Right lobe of liver (tissue), 6 donors: ENCODE results near the gene HHIPL2. TPM values are rescaled to one million over a fixed set of nuclear protein-coding genes. Genes with fewer than 3 reads are reported as not detected.
"Not testable (repeated sequence)": the region's sequence is repeated elsewhere in the genome, so short reads cannot be mapped to it uniquely, and the experiment has no call there.

ENCODE experiments used
- ATAC-seq, 4 donors: fragments of 200-7000 bp; cut with Tn5 transposase; one replicate each; pipeline ENCODE4 v1.9.1; 2020; ENCODE audit warnings: mild to moderate bottlenecking in 4 of 4, moderate library complexity in 4 of 4
- DNase-seq, 3 donors: peaks; one replicate each; pipeline ENCODE4 v3.0.0-alpha.2; 2020
- H3K27ac ChIP-seq, 3 donors: fragments of 200-600 bp; one replicate each; pipeline ENCODE4 v1.8.0; 2022
- H3K27me3 ChIP-seq, 2 donors: fragments of 200-600 bp; one replicate each; pipeline ENCODE4 v1.8.0; 2022
- H3K36me3 ChIP-seq, 4 donors: fragments of 200-600 bp; sonication (generic) in 1 of 4; one replicate each; pipeline versions ENCODE4 v1.5.1 to v1.8.0; 2017 to 2022; ENCODE audit warnings: control low read depth in 1 of 4
- H3K4me1 ChIP-seq, 4 donors: fragments of 200-600 bp; sonication (generic) in 1 of 4; one replicate each; pipeline versions ENCODE4 v1.5.1 to v1.8.0; 2017 to 2022; ENCODE audit warnings: control low read depth in 1 of 4
- H3K4me3 ChIP-seq, 3 donors: fragments of 200-600 bp; one replicate each; pipeline ENCODE4 v1.8.0; 2022
- H3K9me3 ChIP-seq, 4 donors: fragments of 200-600 bp; sonication (generic) in 1 of 4; one replicate each; pipeline versions ENCODE4 v1.5.1 to v1.8.0; 2017 to 2022; ENCODE audit warnings: control low read depth in 1 of 4
- CTCF ChIP-seq, 4 donors: fragments of 200-600 bp in 3 of 4; fragments of 450-650 bp in 1 of 4; IDR thresholded peaks; one replicate each; pipeline versions ENCODE4 v1.5.1 to v1.8.0; 2016 to 2022; ENCODE audit warnings: antibody characterized with exemption in 4 of 4, mild to moderate bottlenecking in 2 of 4
- WGBS: methylation state at CpG from one replicate; pipeline ENCODE4 v1.1.6; 2018; ENCODE audit warnings: low coverage, low lambda C conversion rate; ENCODE audit not compliant: insufficient coverage; ENCODE audit errors: missing lambda C conversion rate; 5-methylcytosine and 5-hydroxymethylcytosine counted together
- intact Hi-C, 2 donors: fragments of 100-400 bp; cut with DNase I; formaldehyde crosslinking; loops; one replicate each; pipeline versions ENCODE4 v1.11.2 to v1.14.1; 2022
- small RNA-seq, 2 experiments: library from RNA; depleted of rRNA; stranded (forward); fragments of <200 nt; gene quantifications; one replicate each; pipeline ENCODE3, GENCODE V24; 2016
- total RNA-seq, 6 experiments: library from RNA; depleted of rRNA in 2 of 6; stranded (reverse); fragments of >200 nt in 2 of 6; fragmentation: NEBNext Ultra II Directional in 3 of 6; extraction: Animal tissue kit (Norgen Biotek cat#: 25700) in 3 of 6; gene quantifications; one replicate each; pipeline versions ENCODE4 v1.1.0 to v1.2.4, GENCODE V29; 2016 to 2023
- donor health status: DM: no; HTN: yes; CAD: no.
- donor health status: DM: no; HTN: no; CAD: no.
- donor health status: DM: no; HTN: no; CAD: no.
- donor health status: DM: no; HTN: yes; CAD: no.
- donor health status: DM: no; HTN: yes; CAD: no.

HHIPL2 gene
- total RNA-seq, 6 experiments from 2014 or later: 1.6 TPM; not detected in 5

GRCh38 chr1:222476436-222476835 lies 71.5 kb downstream of the HHIPL2 start:
- H3K9me3 ChIP-seq, H3K4me3 ChIP-seq, ATAC-seq, H3K36me3 ChIP-seq, H3K4me1 ChIP-seq, H3K27me3 ChIP-seq, intact Hi-C loops, H3K27ac ChIP-seq: not testable (repeated sequence)
- peak; percentile 41 to 74 (median 70) for DNase-seq
- TF ChIP-seq CTCF (IDR thresholded peaks at IDR 0.05): peak in 2 of 4 donors; percentile 3 to 30
- 54% methylated on average over 3 of the region's 5 CpGs for WGBS

- H3K27ac ChIP-seq, H3K9me3 ChIP-seq, H3K4me3 ChIP-seq, H3K4me1 ChIP-seq, H3K36me3 ChIP-seq, ATAC-seq, intact Hi-C loops, H3K27me3 ChIP-seq, DNase-seq: not testable (repeated sequence)
- 80% methylated on average over 1 of the region's 17 CpGs for WGBS
These were observed 74.2 kb downstream of the HHIPL2 start for GRCh38 chr1:222473717-222474116.

- H3K36me3 ChIP-seq, intact Hi-C loops, H3K4me3 ChIP-seq, H3K9me3 ChIP-seq, ATAC-seq, DNase-seq, H3K27me3 ChIP-seq, H3K4me1 ChIP-seq, H3K27ac ChIP-seq: not testable (repeated sequence)
- 95% methylated on average over 8 of the region's 33 CpGs for WGBS
These were observed 74.9 kb downstream of the HHIPL2 start for GRCh38 chr1:222472776-222473540.

Small RNAs within 50 kb of the gene (small RNA-seq; reads per million reads assigned to genes)
- gene RNU6-791P: 0 reads per million in 2 experiments

Other genes starting within 250 kb of the HHIPL2 start
- gene TAF1A, start 41.8 kb upstream of the HHIPL2 start, total RNA-seq: 1 to 10 TPM; 2.1 to 7.5 (median 2.5) TPM
- gene MIA3, start 70.0 kb upstream of the HHIPL2 start, total RNA-seq: 10 to 100 TPM; 40.6 to 89.6 (median 60.6) TPM
- gene AIDA, start 164.4 kb upstream of the HHIPL2 start, total RNA-seq: 10 to 100 TPM; 23.9 to 35.2 (median 29.8) TPM
- gene BROX, start 164.5 kb upstream of the HHIPL2 start, total RNA-seq: 10 to 100 TPM; 13.3 to 24.3 (median 20.2) TPM
- under 1 TPM in 1 of 6 experiments, not detected in 5; 0.47 TPM for gene FAM177B, start 189.1 kb upstream of the HHIPL2 start, total RNA-seq